Liver (tissue), 9 donors: ENCODE results near the gene VEGFB. TPM values are rescaled to one million over a fixed set of nuclear protein-coding genes. Genes with fewer than 3 reads are reported as not detected.

Source experiments
- DNase-seq: peaks from one replicate; pipeline ENCODE4 v3.0.0-alpha.2; 2017; ENCODE audit warnings: low spot score
- H3K27ac ChIP-seq, 2 donors: one replicate each; pipeline ENCODE4 v1.7.0; 2013; ENCODE audit warnings: inconsistent platforms in 2 of 2, low read length in 2 of 2, control low read depth in 1 of 2, low read depth in 1 of 2, mild to moderate bottlenecking in 1 of 2
- H3K27me3 ChIP-seq, 4 donors: one replicate each; pipeline versions ENCODE4 v1.6.1 to v1.7.0; 2013; ENCODE audit warnings: low read length in 3 of 4, inconsistent platforms in 1 of 4, mild to moderate bottlenecking in 1 of 4, moderate library complexity in 1 of 4; ENCODE audit not compliant: control insufficient read depth in 4 of 4, insufficient read depth in 4 of 4
- H3K36me3 ChIP-seq, 4 donors: one replicate each; pipeline versions ENCODE4 v1.6.1 to v1.7.0; 2013; ENCODE audit warnings: low read length in 3 of 4, mild to moderate bottlenecking in 3 of 4, low read depth in 1 of 4, moderate library complexity in 1 of 4; ENCODE audit not compliant: control insufficient read depth in 4 of 4, insufficient read depth in 3 of 4
- H3K4me1 ChIP-seq, 4 donors: one replicate each; pipeline versions ENCODE4 v1.6.1 to v1.7.0; 2013; ENCODE audit warnings: low read length in 3 of 4, mild to moderate bottlenecking in 3 of 4, moderate library complexity in 1 of 4; ENCODE audit not compliant: control insufficient read depth in 4 of 4, insufficient read depth in 4 of 4
- H3K4me3 ChIP-seq, 3 donors: one replicate each; pipeline versions ENCODE4 v1.6.1 to v1.7.0; 2013; ENCODE audit warnings: low read length in 3 of 3, control low read depth in 1 of 3, low read depth in 1 of 3, mild to moderate bottlenecking in 1 of 3
- H3K9ac ChIP-seq, 2 donors: one replicate each; pipeline ENCODE4 v1.7.0; 2013; ENCODE audit warnings: low read length in 2 of 2, mild to moderate bottlenecking in 2 of 2, moderate library complexity in 2 of 2, control low read depth in 1 of 2, low read depth in 1 of 2
- H3K9me3 ChIP-seq, 4 donors: one replicate each; pipeline versions ENCODE4 v1.6.1 to v1.7.0; 2013; ENCODE audit warnings: low read length in 3 of 4; ENCODE audit not compliant: control insufficient read depth in 4 of 4
- EGR1 ChIP-seq, 2 donors: IDR thresholded peaks; 2 replicates each; pipeline ENCODE4 v1.6.1; 2016 to 2018; ENCODE audit warnings: antibody characterized with exemption in 2 of 2, low read depth in 2 of 2
- FOXA1 ChIP-seq: IDR thresholded peaks from 2 replicates; pipeline ENCODE4 v1.6.1; 2016; ENCODE audit warnings: antibody characterized with exemption
- FOXA2 ChIP-seq: IDR thresholded peaks from 2 replicates; pipeline ENCODE4 v1.6.1; 2016; ENCODE audit warnings: antibody characterized with exemption
- GABPA ChIP-seq, 2 donors: IDR thresholded peaks in 1 of 2; conservative IDR thresholded peaks in 1 of 2; 2 replicates each; pipeline ENCODE4 v1.6.1; 2016; ENCODE audit warnings: antibody characterized with exemption in 2 of 2, mild to moderate bottlenecking in 1 of 2, moderate library complexity in 1 of 2
- HNF4A ChIP-seq, 2 donors: conservative IDR thresholded peaks; 2 replicates each; pipeline ENCODE4 v1.6.1; 2016; ENCODE audit warnings: antibody characterized with exemption in 2 of 2, mild to moderate bottlenecking in 2 of 2
- HNF4G ChIP-seq: IDR thresholded peaks from 2 replicates; pipeline ENCODE4 v1.6.1; 2016; ENCODE audit warnings: antibody characterized with exemption
- JUND ChIP-seq, 2 donors: IDR thresholded peaks; 2 replicates each; pipeline ENCODE4 v1.6.1; 2016; ENCODE audit warnings: antibody characterized with exemption in 2 of 2
- NR2F2 ChIP-seq: IDR thresholded peaks from 2 replicates; pipeline ENCODE4 v1.6.1; 2016; ENCODE audit warnings: antibody characterized with exemption
- RAD21 ChIP-seq, 2 donors: IDR thresholded peaks; 2 replicates each; pipeline ENCODE4 v1.6.1; 2016; ENCODE audit warnings: antibody characterized with exemption in 2 of 2, mild to moderate bottlenecking in 2 of 2
- RXRA ChIP-seq, 2 donors: IDR thresholded peaks; 2 replicates each; pipeline ENCODE4 v1.6.1; 2017 to 2018; ENCODE audit warnings: antibody characterized with exemption in 2 of 2, mild to moderate bottlenecking in 1 of 2
- SP1 ChIP-seq: IDR thresholded peaks from 2 replicates; pipeline ENCODE4 v1.6.1; 2018; ENCODE audit warnings: antibody characterized with exemption, mild to moderate bottlenecking
- TAF1 ChIP-seq: conservative IDR thresholded peaks from 2 replicates; pipeline ENCODE4 v1.6.1; 2016; ENCODE audit warnings: antibody characterized with exemption, mild to moderate bottlenecking
- YY1 ChIP-seq: IDR thresholded peaks from 2 replicates; pipeline ENCODE4 v1.6.1; 2016; ENCODE audit warnings: antibody characterized with exemption, mild to moderate bottlenecking
- ZBTB33 ChIP-seq: IDR thresholded peaks from 2 replicates; pipeline ENCODE4 v1.6.1; 2016; ENCODE audit warnings: antibody characterized with exemption
- WGBS: extraction: QIAGEN DNeasy Blood & Tissue Kit; methylation state at CpG from one replicate; pipeline ENCODE4 v1.1.7; 2013; 5-methylcytosine and 5-hydroxymethylcytosine counted together
- polyA plus RNA-seq, 2 donors: library from polyadenylated mRNA; stranded (reverse) in 1 of 2; unstranded in 1 of 2; fragments of 200-250 nt in 1 of 2; fragments of >200 nt in 1 of 2; fragmentation: Nextera tagmentation in 1 of 2; extraction: Ambion mirVana in 1 of 2; gene quantifications; one replicate each; pipeline versions ENCODE4 v1.2.1 to v1.2.3, GENCODE V29; 2013 to 2015
- total RNA-seq, 2 donors: library from RNA; depleted of rRNA; stranded (reverse); fragments of >200 nt; gene quantifications; one replicate each; pipeline ENCODE4 v1.2.3, GENCODE V29; 2014
- TF ChIP-seq, protein P1 (sequence below): IDR thresholded peaks from 2 replicates; pipeline ENCODE4 v1.6.1; 2016; ENCODE audit warnings: antibody characterized with exemption, mild to moderate bottlenecking
- TF ChIP-seq, protein P2 (sequence below): IDR thresholded peaks from 2 replicates; pipeline ENCODE4 v1.6.1; 2016; ENCODE audit warnings: antibody characterized with exemption
- TF ChIP-seq, protein P3 (sequence below): IDR thresholded peaks from 2 replicates; pipeline ENCODE4 v1.6.1; 2016; ENCODE audit warnings: antibody characterized with exemption
- TF ChIP-seq, protein P4 (sequence below): fragments of 150-350 bp; IDR thresholded peaks from 2 replicates; pipeline ENCODE4 v1.5.1; 2017; ENCODE audit warnings: improper control_type of control experiment, low read depth, low read length; ENCODE audit not compliant: missing input control
- donor health status: healthy.
- donor health status: healthy.
- donor health status: healthy.
- donor health status: healthy.
- donor health status: healthy.

VEGFB gene
- total and polyA plus RNA-seq, 4 donors, result 3.6 to 17.3 (median 10.7) TPM

GRCh38 chr11:64207256-64208085 is 26.9 kb upstream of the VEGFB start:
- H3K27ac ChIP-seq, result peak overlapping the region; percentile 82 to 83
- H3K9me3 ChIP-seq, result no peaks in the 10 kb centered on the region
- H3K4me3 ChIP-seq, result peak overlapping the region in 2 of 3 donors; percentile 28 to 38
- H3K27me3 ChIP-seq, result no peaks in the 10 kb centered on the region
- 65% methylated on average over 30 of the region's 30 CpGs for WGBS
- H3K36me3 ChIP-seq, result peaks cover 15 to 30% (median 22%) of the 10 kb centered on the region in 4 donors
- peak overlapping the region; percentile 34 to 54 for H3K9ac ChIP-seq
- H3K4me1 ChIP-seq, result peaks cover 0 to 12% (median 2%) of the 10 kb centered on the region in 4 donors
- peak; percentile 79 for DNase-seq
- TF ChIP-seq TAF1 (no peak), NR2F2 (peak; percentile 62), YY1 (peak; percentile 48), JUND (IDR thresholded peaks at IDR 0.05) (no peak), GABPA (IDR thresholded peaks at IDR 0.05 in 1 of 2, conservative IDR thresholded peaks at IDR 0.05 in 1 of 2) (peak in 1 of 2 donors; percentile 65)
- TF ChIP-seq, protein P1, sequence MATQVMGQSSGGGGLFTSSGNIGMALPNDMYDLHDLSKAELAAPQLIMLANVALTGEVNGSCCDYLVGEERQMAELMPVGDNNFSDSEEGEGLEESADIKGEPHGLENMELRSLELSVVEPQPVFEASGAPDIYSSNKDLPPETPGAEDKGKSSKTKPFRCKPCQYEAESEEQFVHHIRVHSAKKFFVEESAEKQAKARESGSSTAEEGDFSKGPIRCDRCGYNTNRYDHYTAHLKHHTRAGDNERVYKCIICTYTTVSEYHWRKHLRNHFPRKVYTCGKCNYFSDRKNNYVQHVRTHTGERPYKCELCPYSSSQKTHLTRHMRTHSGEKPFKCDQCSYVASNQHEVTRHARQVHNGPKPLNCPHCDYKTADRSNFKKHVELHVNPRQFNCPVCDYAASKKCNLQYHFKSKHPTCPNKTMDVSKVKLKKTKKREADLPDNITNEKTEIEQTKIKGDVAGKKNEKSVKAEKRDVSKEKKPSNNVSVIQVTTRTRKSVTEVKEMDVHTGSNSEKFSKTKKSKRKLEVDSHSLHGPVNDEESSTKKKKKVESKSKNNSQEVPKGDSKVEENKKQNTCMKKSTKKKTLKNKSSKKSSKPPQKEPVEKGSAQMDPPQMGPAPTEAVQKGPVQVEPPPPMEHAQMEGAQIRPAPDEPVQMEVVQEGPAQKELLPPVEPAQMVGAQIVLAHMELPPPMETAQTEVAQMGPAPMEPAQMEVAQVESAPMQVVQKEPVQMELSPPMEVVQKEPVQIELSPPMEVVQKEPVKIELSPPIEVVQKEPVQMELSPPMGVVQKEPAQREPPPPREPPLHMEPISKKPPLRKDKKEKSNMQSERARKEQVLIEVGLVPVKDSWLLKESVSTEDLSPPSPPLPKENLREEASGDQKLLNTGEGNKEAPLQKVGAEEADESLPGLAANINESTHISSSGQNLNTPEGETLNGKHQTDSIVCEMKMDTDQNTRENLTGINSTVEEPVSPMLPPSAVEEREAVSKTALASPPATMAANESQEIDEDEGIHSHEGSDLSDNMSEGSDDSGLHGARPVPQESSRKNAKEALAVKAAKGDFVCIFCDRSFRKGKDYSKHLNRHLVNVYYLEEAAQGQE, result no peak

DNA sequence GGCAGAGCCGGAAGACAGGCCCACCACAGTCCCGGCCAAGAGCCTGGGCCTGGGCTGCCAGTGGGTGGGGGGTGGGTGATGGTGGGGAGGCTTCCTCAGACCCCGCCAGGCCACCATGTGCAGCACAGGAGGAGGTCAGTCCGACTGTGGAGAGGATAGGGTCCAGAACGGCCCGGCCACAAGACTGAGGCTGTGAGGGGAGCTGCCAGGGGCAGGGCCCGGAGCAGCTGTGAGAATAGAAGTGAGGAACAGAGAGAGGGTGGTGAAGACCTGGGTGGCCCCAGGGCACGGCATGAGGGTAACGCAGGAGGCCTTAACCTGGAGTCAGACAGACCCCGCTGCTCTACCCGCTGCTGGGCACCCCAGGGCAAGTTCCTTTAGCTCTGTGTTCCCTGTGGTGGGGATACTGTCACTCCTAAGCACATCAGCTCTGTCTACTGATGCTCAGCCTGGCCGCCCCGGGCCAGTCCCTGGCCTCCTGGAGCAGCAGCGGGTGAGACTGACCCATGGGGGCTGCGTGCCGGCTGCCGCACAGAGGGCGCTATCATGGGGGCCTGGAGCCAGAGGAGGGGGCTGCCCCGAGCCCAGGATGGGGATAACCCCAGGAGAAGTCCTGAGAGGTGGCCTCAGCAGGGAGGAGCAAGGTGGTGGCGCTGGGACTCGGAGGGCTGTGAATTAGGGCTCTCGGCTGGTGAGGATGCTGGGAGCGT is 26.1 kb upstream of the VEGFB start:
- Histone ChIP-seq H3K4me1 (peaks cover 0 to 12% (median 2%) of the 10 kb centered on the region in 4 donors), H3K27me3 (no peaks in the 10 kb centered on the region), H3K9ac (no peak overlapping the region), H3K4me3 (peak overlapping the region in 1 of 3 donors; percentile 38), H3K9me3 (no peaks in the 10 kb centered on the region), H3K36me3 (peaks cover 9 to 22% (median 17%) of the 10 kb centered on the region in 4 donors), H3K27ac (peak overlapping the region; percentile 82 to 83)
- TF ChIP-seq, protein P1, result no peak
- TF ChIP-seq RAD21 (IDR thresholded peaks at IDR 0.05) (no peak), EGR1 (IDR thresholded peaks at IDR 0.05; ENCODE audit: low read depth in 2 of 2) (no peak), JUND (IDR thresholded peaks at IDR 0.05) (no peak), HNF4G (no peak), FOXA2 (no peak), SP1 (no peak), ZBTB33 (no peak), GABPA (IDR thresholded peaks at IDR 0.05 in 1 of 2, conservative IDR thresholded peaks at IDR 0.05 in 1 of 2) (no peak), FOXA1 (no peak), YY1 (no peak), HNF4A (conservative IDR thresholded peaks at IDR 0.05) (no peak), RXRA (IDR thresholded peaks at IDR 0.05) (no peak), TAF1 (no peak)
- TF ChIP-seq, protein P2, sequence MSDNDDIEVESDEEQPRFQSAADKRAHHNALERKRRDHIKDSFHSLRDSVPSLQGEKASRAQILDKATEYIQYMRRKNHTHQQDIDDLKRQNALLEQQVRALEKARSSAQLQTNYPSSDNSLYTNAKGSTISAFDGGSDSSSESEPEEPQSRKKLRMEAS, result no peak
- TF ChIP-seq, protein P3, sequence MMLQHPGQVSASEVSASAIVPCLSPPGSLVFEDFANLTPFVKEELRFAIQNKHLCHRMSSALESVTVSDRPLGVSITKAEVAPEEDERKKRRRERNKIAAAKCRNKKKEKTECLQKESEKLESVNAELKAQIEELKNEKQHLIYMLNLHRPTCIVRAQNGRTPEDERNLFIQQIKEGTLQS, result no peak
- TF ChIP-seq, protein P4, sequence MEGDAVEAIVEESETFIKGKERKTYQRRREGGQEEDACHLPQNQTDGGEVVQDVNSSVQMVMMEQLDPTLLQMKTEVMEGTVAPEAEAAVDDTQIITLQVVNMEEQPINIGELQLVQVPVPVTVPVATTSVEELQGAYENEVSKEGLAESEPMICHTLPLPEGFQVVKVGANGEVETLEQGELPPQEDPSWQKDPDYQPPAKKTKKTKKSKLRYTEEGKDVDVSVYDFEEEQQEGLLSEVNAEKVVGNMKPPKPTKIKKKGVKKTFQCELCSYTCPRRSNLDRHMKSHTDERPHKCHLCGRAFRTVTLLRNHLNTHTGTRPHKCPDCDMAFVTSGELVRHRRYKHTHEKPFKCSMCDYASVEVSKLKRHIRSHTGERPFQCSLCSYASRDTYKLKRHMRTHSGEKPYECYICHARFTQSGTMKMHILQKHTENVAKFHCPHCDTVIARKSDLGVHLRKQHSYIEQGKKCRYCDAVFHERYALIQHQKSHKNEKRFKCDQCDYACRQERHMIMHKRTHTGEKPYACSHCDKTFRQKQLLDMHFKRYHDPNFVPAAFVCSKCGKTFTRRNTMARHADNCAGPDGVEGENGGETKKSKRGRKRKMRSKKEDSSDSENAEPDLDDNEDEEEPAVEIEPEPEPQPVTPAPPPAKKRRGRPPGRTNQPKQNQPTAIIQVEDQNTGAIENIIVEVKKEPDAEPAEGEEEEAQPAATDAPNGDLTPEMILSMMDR, result no peak
- DNase-seq, result no peak
- 82% methylated on average over 23 of the region's 23 CpGs for WGBS
